ENCODE results near the gene MAG.

Gene MAG

DNA sequence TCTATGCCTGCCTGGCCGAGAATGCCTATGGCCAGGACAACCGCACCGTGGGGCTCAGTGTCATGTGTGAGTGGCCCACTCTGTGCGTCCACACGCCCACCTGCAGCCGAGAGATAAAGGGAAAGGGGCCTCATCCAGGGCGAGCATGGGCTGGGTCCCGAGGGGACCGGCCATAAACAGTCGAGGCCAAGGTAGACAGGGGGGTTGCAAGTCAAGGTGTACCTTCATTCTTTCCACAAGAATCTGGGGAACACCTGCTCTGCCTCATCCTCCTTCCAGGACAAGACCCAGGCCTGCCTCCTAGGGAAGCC is 8.3 kb downstream of the MAG start:
- no peak for DNase-seq

DNA sequence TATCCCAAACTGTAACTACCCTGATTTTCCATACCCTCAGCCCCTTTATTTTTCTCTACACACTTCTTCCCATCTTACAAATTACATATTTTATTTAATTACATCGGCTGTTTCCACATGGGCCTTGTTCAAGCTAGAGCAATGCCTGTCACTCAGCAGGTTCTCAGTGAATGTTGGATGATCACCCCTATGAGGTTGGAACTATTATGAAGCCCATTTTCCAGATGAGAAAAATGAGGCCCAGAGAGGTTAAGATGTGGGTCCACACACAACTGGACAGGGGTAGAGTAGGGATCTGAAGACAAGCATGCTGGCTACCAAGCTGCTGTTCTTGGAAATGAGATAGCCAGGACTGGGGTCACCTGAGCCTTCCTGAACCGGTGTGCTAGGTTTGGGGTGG is 10.0 kb downstream of the MAG start:
- no peak for DNase-seq

DNA sequence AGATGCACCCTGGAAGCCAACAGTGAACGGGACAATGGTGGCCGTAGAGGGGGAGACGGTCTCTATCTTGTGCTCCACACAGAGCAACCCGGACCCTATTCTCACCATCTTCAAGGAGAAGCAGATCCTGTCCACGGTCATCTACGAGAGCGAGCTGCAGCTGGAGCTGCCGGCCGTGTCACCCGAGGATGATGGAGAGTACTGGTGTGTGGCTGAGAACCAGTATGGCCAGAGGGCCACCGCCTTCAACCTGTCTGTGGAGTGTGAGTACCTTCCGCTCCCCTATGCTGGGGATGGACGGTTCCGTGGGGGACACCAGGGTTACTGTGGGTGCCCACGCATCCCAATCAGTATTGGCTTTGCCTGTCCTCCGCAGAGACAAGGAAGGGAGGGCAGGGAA is 10.5 kb downstream of the MAG start:
- DNase-seq, result no peak

DNA sequence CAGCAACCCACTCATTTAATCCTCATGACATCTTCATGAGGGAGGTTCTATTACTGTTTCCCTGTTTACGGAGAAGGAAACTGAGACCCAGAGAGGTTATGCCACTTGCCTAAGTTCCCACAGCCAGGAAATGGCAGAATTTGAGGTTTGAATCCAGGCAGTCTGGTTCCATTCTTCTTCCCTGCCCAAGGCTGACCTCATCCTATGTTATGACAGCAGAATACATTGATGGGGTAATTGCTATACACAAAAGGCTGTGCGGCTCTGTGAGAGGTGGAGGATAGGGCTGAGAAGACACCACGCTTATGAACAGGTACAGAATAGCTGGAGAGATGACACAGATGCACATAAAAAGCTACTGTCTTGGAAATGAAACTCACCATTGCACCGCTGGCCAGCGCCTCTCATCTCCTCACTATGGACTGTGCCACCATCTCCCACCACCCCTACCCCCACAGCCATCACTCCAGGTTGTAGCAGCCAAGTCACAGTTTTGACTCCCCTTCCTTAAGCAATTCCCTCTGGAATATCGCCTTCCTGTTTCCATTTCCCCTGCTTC is 11.5 kb downstream of the MAG start:
- DNase-seq, result no peak

DNA sequence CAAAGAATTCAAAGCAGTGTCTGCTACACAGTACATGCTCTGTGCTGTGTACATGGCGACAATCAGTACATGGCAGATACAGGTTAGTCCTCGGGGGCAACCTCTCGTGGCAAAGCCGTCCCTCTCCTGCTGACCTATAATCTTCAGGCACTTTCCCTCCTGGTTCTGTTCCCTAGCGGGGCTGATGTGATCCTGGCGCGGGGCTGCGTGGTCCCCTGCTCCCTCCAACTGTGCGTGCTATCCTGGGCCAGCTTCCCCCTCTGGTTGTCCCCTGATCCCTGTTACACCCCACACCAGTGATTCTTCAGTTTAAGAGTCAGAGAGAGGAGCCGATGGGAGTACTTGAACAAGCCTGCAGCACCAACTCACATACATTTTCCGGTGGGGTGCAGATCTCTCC is 12.1 kb downstream of the MAG start:
- DNase-seq, result no peak

DNA sequence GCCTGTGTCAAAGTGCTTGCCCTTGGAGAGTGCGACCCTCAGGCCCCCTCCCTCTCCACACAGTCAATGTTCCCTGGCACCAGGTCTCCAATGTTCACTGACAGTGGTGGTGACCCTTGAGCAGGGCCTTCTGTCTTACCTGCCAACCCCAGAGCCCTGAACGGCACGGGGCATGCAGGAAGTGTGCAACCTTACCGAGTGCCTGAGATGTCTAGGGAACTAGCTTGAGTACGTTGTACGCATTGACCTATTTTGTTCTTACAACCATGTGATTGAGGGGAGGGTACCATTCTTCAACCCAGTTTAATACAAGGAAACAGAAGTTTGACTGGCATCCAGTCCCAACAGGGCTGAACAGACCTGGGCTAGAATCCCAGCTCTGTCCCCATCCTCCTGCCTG is 13.2 kb downstream of the MAG start:
- no peak for DNase-seq

DNA sequence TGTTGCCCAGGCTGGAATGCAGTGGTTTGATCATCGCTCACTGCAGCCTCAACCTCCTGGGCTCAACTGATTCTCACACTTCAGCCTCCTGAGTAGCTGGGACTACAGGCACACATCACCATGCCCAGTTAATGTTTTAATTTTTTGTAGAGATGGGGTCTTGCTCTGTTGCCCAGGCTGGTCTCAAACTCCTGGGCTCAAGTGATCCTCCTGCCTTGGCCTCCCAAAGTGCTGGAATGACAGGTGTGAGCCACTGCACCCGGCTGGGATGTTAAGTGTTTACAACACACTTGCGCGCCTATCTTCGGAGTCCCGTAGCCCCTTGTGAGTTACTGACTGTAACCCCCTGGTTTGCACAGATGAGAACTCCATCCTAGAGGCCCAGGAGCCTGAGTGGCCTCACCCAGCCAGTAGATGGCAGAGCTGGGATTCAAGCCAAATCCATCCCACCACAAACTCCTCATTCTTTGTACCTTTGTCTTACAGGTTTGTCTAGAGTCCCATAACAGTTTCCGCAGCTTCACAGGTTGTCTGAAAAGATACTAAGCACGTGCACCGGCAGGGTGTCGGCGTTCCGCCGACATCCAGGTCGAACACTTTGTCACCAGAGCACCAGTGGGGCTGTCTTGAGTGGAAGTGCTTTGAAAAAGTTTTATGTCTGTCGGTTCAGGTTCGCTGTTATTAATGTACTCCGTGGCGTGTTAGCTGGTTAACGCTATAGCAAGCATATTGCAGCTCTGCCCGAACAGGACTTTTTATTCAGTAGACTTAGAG is 14.7 kb downstream of the MAG start:
- DNase-seq, result no peak

DNA sequence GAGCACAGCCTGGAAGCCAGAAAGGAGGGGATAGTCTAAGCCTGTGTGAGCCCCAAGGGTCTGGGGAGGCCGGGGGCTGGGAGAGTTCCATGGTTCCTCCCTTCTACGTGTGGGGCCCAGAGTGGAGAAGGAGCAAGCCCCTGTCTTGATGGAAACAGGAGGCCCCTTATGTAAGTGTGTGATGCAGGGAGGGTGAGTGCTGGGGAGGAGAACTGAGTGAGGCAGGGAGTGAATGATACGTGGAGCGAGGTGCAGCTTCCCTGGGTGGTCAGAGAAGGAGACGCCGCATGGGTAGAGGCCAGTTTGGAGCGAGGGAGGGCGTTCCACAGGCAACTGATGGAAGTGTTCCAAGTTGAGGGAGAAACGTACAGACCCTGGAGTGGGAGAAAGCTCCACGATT is 16.0 kb downstream of the MAG start:
- DNase-seq, result no peak

DNA sequence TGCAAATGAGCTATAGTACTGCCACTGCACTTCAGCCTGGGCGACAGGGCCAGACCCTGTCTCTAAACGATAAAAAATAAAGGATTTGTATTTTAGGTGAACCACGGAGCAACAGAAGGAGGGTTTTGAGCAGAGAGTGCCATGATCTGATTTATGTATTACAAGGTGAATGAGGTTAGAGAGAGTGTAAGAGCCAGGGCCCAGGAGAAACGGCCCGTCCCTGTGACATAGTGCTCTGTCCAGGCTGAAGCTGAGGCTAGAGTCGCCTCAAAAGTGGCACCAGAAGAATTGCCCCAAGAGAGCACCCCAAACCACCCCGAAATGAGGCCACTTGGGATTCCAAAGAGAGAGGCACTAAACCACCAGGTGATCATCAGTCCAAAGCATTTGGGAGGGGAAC is 16.9 kb downstream of the MAG start:
- no peak for DNase-seq

DNA sequence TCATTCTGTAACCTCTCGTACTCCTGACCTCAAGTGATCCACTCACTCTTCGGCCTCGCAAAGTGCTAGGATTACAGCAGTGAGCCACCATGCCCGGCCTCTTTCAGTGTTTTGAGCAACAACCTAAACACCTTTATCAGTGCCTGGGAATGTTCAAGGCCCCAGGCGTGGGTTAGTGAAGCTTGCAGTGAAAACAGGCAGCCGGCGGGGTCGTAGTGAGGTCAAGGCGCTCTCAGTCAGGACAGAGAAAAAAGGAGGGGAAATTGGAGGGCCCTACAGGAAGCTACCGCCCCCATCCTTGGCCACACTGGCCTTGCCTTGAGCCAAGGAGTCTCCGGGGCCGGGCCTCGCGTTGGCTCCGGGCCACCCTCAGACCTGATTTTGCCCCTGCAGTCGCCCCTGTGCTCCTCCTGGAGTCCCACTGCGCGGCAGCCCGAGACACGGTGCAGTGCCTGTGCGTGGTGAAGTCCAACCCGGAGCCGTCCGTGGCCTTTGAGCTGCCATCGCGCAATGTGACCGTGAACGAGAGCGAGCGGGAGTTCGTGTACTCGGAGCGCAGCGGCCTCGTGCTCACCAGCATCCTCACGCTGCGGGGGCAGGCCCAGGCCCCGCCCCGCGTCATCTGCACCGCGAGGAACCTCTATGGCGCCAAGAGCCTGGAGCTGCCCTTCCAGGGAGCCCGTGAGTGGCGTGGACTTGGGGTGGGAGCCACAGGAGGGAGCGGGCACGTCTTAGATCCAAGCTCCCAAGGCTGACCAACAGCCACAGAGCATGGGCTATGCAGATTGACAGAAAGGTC is 17.7 kb downstream of the MAG start:
- no peak for DNase-seq

DNA sequence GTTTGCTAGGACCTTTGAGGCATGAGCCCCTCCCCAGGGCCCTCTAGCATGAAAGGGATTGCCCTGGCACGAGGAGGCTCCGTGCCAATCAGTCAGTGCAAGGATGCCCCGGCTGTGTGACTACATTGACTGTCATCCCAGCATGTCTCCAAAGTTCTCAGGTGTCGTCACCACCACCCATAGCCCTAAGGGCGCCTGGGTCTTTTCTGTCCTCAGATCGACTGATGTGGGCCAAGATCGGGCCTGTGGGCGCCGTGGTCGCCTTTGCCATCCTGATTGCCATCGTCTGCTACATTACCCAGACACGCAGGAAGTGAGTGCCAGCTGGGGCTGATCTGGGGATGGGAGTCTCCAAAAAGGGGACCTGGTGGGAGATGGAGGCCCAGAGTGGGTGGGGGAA is 18.4 kb downstream of the MAG start:
- DNase-seq, result no peak

DNA sequence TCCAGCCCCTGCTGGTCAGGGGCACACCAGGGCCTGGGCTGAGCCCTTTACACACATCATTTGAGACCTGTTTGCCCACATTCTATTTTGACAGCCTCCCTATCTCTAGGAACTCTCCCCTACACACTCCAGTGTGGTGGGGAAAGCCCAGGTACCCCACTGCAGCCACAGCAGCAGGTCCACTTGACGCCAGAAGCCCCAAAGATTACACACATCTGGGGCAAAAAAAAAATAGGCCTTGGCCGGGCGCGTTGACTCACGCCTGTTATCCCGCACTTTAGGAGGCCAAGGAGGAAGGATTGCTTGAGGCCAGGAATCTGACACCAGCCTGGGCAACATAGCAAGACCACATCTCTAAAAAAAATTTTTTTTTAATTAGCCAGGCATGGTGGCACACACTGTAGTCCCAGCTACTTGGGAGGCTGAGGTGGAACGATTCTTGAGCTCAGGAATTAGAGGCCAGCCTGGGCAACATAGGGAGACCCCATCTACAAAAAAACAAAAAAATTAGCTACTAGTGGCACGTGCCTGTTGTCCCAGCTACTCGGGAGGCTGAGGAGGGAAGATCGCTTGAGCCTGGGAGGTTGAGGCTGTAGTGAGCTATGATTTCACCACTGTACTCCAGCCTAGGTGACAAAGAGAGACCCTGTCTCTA is 19.0 kb downstream of the MAG start:
- no peak for DNase-seq

DNA sequence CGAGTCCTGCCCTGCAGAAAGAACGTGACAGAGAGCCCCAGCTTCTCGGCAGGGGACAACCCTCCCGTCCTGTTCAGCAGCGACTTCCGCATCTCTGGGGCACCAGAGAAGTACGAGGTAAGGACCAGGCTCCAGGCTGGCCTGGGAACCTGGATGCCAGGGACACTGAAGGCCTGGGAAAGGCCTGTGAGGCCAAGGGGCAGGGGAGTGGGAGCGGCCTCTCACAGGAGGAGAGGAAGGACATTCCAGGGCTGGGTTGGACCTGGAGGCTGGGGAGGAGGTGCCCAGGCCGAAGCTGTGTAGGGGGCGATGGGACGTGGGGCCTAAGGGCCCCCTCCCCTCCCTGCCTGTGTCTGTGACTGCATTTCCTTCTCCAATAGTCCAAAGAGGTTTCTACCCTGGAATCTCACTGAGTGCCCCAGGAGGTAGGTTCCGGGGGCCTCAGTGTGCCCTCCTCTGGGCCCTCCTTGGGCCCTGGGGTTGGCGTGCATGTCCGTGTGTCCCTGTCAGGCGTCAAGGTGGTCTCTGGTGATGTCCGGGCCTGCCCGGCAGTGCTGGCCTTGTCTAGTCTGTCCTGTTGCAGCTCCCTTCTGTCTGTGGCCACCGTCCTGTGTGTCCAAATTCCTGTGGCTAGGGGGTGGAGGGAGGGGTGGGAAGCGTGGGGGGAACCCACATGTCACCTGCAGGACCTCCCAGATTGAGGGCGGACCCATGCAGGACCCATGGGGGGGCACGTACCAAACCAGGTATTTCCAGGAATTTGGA is 20.1 kb downstream of the MAG start:
- no peak for DNase-seq

DNA sequence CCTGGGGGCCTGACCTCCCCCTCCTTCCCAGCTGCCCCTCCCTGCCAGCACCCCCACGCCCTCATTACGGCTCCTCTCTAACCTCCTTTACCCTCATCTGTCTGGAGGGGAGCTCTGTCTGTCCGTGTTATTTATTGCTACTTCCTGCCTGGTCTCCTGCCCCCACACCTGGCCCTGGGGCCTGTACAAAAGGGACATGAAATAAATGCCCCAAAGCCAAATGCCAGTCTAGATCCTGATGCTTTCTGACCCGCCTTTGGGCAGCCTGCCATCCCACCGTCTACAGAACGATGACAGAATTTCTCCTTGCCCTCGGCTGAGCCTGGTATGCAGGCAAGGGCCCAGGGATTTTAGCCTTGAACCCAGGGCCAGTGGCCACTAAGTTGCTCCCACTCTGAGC is 21.6 kb downstream of the MAG start:
- DNase-seq, result no peak

DNA sequence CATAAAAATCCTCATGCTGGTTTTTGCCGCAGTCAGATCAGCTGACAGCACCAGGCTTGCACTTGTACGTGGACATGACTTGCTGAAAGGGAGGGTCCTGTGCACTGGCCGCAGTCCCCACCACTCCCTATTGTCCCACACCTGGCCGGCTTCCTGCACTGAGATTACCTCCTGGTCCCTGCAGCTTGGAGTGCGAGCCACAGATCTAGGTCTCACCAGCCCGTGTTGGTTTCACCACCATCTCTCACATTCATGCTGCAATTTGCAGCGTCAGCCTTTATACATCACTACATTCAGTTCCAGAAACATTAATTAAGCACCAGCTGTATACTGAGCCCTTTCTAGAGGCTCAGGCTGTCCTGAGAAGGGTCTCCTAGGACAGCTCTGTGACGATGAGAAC is 22.1 kb downstream of the MAG start:
- no peak for DNase-seq

DNA sequence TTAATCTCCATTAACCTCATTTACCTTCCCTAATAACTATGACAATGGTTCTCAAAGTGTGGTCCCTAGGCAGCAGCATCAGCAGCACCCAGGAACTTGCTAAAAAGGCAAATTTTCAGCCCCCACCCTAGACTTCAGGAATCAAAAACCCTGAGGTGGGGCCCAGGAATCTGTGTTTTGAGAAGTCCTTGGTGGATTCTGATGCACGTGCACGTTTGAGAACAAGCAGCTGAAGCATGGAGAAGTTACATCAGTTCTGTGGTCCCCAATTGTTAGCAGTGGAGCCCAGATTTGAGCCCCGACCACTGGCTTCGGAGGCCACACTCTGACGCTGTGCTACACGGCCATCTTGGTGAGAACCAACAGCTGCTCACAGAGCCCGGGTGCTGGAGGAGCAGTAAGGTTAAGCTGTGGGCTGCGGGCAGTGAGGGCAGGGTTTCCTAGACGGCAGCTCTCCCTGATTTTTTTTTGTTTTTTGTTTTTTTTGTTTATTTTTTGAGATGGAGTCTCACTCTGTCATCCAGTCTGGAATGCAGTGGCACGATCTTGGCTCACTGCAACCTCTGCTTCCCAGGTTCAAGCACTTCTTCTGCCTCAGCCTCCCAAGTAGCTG is 23.0 kb downstream of the MAG start:
- no peak for DNase-seq

DNA sequence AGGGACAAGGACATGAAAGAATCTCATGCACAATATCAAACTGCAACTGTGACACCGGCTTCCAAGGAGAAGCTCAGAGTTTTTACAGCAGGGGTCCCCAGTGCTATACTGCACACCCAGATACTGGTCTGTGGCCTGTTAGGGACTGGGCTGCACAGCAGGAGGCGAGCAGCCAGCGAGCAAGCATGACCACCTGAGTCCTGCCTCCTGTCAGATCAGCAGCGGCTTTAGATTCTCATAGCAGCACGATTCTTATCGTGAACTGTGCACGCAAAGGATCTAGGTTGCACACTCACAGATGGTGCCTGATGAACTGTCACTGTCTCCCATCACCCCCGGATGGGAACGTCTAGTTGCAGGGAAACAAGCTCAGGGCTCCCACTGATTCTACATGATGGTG is 23.9 kb downstream of the MAG start:
- DNase-seq, result no peak

DNA sequence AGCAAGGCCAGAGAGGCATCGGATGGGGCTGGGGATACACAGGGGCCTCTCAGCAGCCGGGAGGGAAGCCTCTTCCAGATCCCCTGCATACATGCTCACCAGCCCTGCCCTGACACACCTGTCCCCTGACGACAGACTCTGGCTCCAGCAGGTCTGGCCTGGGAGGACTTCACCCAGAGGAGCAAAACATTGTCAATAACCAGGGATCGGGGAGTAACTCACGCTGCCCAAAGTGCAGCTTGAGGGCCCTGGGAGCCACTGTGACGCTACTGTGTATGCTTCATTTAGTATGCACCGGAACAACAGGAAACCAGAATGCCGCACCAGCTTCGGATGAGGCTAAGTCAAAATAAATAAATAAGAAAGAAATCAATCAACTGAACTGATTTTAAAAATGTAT is 24.6 kb downstream of the MAG start:
- DNase-seq, result no peak

DNA sequence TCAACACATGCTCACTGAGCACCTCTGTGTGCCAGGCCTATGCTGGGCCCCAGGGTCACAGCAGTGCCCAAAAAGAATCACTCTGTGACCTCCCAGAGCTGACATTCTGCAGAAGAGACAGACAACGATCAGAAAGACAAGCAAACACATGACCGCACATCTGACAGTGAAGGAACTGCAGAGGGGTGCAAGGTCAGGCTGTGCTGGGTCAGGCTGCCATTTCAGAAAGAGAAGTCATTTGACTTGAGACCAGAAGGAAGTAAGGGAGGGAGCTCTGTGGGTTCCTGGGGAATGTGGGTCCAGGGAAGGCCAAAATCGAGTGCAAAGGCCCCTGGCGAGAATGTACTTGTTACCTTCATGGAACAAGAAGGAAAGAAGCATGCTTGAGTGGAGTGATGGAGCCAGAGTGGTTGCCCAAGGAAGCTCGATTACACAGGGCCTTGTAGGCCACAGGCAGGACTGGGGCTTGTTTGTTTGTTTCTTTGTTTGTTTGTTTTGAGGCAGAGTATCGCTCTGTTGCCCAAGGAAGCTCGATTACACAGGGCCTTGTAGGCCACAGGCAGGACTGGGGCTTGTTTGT is 25.6 kb downstream of the MAG start:
- no peak for DNase-seq

DNA sequence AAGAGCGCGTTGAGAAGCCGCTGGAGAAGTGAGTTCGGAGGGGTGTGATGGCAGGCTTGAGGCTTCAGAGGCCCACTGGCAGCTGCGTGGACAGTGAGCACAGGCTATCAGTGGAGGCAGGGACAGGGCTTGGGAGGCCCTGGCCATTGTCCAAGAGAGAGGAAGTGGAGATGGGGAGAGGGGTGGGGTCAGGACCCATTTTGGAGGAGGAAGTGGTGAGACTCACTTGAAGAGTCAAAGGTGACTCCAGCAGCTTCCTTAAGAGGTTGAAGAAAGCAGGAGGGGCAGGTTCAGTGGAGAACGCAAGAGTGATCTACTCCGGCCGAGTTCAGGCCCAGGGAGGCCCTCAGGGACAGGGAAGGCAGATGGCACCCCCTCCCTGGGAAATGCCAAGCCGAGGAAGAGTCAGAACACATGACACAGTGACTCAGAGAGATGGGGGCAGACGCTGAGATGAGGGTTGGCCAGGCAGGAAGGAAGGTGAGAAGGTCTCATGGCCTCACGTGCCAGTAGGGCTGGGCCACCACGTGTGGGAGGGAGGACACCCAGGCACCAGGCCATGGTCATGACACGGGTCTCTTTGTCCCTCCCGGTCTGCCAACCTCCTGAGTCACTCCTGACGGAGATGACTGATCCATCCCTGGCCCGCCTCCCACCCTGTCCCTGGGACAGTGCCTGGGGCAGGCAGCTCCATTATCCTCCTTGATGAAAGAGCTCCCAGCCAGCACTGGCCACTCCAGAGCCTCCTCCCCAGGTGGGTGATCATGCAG is 26.9 kb downstream of the MAG start:
- DNase-seq, result no peak

DNA sequence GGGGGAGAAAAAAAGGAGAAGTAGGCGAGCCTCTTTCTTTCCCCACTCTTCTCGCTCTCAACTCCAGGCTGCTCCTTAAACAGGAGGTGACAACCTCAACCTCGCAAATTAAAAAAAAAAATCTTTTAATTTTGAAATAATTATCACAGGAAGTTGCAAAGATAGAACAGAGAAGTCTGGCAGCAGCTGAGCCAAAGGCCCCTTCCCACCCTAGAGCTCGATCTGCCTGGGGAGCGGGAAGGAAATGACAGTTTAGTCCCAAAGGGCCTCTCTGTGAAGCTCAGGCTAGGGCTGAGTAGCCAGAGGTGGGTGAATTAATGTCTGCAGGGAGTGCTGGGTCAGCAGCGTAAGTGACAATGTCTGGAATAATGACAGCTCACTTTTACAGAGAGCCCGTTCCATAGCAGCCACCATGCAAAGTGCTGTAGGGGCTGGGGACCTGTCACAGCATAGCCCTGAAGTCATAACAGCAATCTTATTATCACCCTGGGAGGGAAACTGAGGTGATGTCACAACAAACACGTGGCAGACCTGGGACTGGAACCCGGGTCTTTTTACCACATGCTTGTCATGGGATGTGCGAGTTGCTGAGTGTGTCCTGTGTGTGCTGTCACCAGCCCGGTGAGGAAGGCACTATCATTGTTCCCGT is 28.2 kb downstream of the MAG start:
- DNase-seq, result no peak
